Neural cell (in vitro differentiated cells): Measurements from ENCODE around the gene TYW3.

ENCODE experiments used
- EP300 ChIP-seq: fragments of 450-650 bp; conservative IDR thresholded peaks from 2 replicates; pipeline ENCODE4 v1.6.1; 2014; ENCODE audit warnings: antibody characterized with exemption, mild to moderate bottlenecking, moderate library complexity; ENCODE audit not compliant: poor library complexity, severe bottlenecking
- EZH2 ChIP-seq: fragments of 200-600, 300-800 bp; shearing (Covaris generic), sonication (generic); IDR thresholded peaks from 2 replicates; pipeline ENCODE4 v1.6.1; 2014; ENCODE audit warnings: antibody characterized with exemption, low read length, borderline replicate concordance, mild to moderate bottlenecking; ENCODE audit not compliant: insufficient read depth, poor library complexity, severe bottlenecking
- MXI1 ChIP-seq: fragments of 450-650 bp; conservative IDR thresholded peaks from 2 replicates; pipeline ENCODE4 v1.6.1; 2014; ENCODE audit warnings: antibody characterized with exemption, mild to moderate bottlenecking; ENCODE audit not compliant: poor library complexity, severe bottlenecking
- POLR2AphosphoS5 ChIP-seq: IDR thresholded peaks from 2 replicates; pipeline ENCODE4 v1.6.1; 2012
- RAD21 ChIP-seq: fragments of 450-650 bp; conservative IDR thresholded peaks from 2 replicates; pipeline ENCODE4 v1.6.1; 2014; ENCODE audit warnings: antibody characterized with exemption, mild to moderate bottlenecking, moderate library complexity
- REST ChIP-seq: IDR thresholded peaks from 2 replicates; pipeline ENCODE4 v1.6.1; 2012; ENCODE audit warnings: borderline replicate concordance
- TAF1 ChIP-seq: IDR thresholded peaks from 2 replicates; pipeline ENCODE4 v1.6.1; 2012; ENCODE audit warnings: low read depth
- TF ChIP-seq, protein P1 (sequence below): fragments of 450-650 bp; IDR thresholded peaks from 2 replicates; pipeline ENCODE4 v1.5.1; 2014; ENCODE audit warnings: antibody characterized with exemption, mild to moderate bottlenecking, moderate library complexity; ENCODE audit not compliant: poor library complexity, severe bottlenecking

GRCh38 chr1:74729741-74730478 is 3.0 kb upstream of the TYW3 start:
- TF ChIP-seq MXI1 (no peak), POLR2AphosphoS5 (no peak), REST (no peak), RAD21 (no peak), EZH2 (no peak), TAF1 (no peak), EP300 (no peak)
- TF ChIP-seq, protein P1, sequence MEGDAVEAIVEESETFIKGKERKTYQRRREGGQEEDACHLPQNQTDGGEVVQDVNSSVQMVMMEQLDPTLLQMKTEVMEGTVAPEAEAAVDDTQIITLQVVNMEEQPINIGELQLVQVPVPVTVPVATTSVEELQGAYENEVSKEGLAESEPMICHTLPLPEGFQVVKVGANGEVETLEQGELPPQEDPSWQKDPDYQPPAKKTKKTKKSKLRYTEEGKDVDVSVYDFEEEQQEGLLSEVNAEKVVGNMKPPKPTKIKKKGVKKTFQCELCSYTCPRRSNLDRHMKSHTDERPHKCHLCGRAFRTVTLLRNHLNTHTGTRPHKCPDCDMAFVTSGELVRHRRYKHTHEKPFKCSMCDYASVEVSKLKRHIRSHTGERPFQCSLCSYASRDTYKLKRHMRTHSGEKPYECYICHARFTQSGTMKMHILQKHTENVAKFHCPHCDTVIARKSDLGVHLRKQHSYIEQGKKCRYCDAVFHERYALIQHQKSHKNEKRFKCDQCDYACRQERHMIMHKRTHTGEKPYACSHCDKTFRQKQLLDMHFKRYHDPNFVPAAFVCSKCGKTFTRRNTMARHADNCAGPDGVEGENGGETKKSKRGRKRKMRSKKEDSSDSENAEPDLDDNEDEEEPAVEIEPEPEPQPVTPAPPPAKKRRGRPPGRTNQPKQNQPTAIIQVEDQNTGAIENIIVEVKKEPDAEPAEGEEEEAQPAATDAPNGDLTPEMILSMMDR = no peak
